Liver (tissue), 3 donors: ENCODE measurements around the gene TMEM108.

ENCODE experiments used
- CTCF ChIP-seq: fragments of 150-350 bp; IDR thresholded peaks from 2 replicates; pipeline ENCODE4 v1.5.1; 2017; ENCODE audit warnings: improper control_type of control experiment, low read depth, low read length; ENCODE audit not compliant: missing input control
- TAF1 ChIP-seq: conservative IDR thresholded peaks from 2 replicates; pipeline ENCODE4 v1.6.1; 2016; ENCODE audit warnings: antibody characterized with exemption, mild to moderate bottlenecking
- donor health status: healthy.
- donor health status: healthy.

GRCh38 chr3:133274477-133274876 lies 236.3 kb downstream of the TMEM108 start:
- TF ChIP-seq TAF1, result no peak
- TF ChIP-seq CTCF, result no peak
